Common myeloid progenitor, CD34-positive (primary cell): Measurements from ENCODE around the gene TBC1D2.

Experiments
- CTCF ChIA-PET: fragments of 350-600 bp; sonication (Branson Sonifier 250); formaldehyde crosslinking; loops from one replicate; lab custom pipeline; 2021; ENCODE audit warnings: antibody characterized with exemption; lab: Charles Lee
- POLR2A ChIA-PET: fragments of 350-600 bp; sonication (Branson Sonifier 250); formaldehyde crosslinking; loops from one replicate; lab custom pipeline; 2021; ENCODE audit warnings: antibody characterized with exemption; lab: Charles Lee
- DNase-seq, 3 donors: peaks; one replicate each; pipeline versions ENCODE4 v3.0.0 to v3.0.0-alpha.2; 2013
- H3K27ac ChIP-seq, 2 experiments: 1 replicate in 1 of 2; 2 replicates in 1 of 2; pipeline ENCODE4 v1.7.0; 2013; ENCODE audit warnings: inconsistent platforms in 2 of 2, low read length in 2 of 2, mild to moderate bottlenecking in 2 of 2, low read depth in 1 of 2, moderate library complexity in 1 of 2; ENCODE audit not compliant: severe bottlenecking in 2 of 2, insufficient read depth in 1 of 2, poor library complexity in 1 of 2
- H3K27me3 ChIP-seq, 5 experiments: replicated peaks in 2 of 5; 1 replicate in 3 of 5; 2 replicates in 2 of 5; pipeline versions ENCODE4 v1.6.1 to v1.7.0; 2013; ENCODE audit warnings: low read length in 4 of 5, mild to moderate bottlenecking in 2 of 5, moderate library complexity in 2 of 5, inconsistent platforms in 1 of 5; ENCODE audit not compliant: insufficient read depth in 5 of 5, control insufficient read depth in 4 of 5
- H3K36me3 ChIP-seq, 4 experiments: 1 replicate in 2 of 4; 2 replicates in 2 of 4; pipeline versions ENCODE4 v1.6.1 to v1.7.0; 2013; ENCODE audit warnings: low read length in 3 of 4, control low read depth in 1 of 4, mild to moderate bottlenecking in 1 of 4; ENCODE audit not compliant: control insufficient read depth in 4 of 4, insufficient read depth in 4 of 4
- H3K4me1 ChIP-seq, 4 experiments: 1 replicate in 3 of 4; 2 replicates in 1 of 4; pipeline versions ENCODE4 v1.6.1 to v1.7.1; 2013; ENCODE audit warnings: low read length in 3 of 4, mild to moderate bottlenecking in 3 of 4, control low read depth in 1 of 4, inconsistent platforms in 1 of 4, moderate library complexity in 1 of 4; ENCODE audit not compliant: control insufficient read depth in 4 of 4, insufficient read depth in 4 of 4; ENCODE audit errors: control extremely low read depth in 1 of 4
- H3K4me3 ChIP-seq, 7 experiments: 1 replicate in 4 of 7; 2 replicates in 3 of 7; pipeline versions ENCODE4 v1.5.1 to v1.7.0; 2013; ENCODE audit warnings: mild to moderate bottlenecking in 7 of 7, low read length in 6 of 7, moderate library complexity in 6 of 7, inconsistent platforms in 2 of 7, low read depth in 2 of 7, control low read depth in 1 of 7; ENCODE audit not compliant: insufficient read depth in 4 of 7, control insufficient read depth in 1 of 7; ENCODE audit errors: extremely low read depth in 1 of 7
- H3K9me3 ChIP-seq, 5 experiments: 1 replicate in 4 of 5; 2 replicates in 1 of 5; pipeline versions ENCODE4 v1.6.1 to v1.7.1; 2013; ENCODE audit warnings: low read length in 4 of 5, mild to moderate bottlenecking in 2 of 5, inconsistent platforms in 1 of 5, low read depth in 1 of 5, moderate library complexity in 1 of 5; ENCODE audit not compliant: control insufficient read depth in 4 of 5, insufficient read depth in 2 of 5; ENCODE audit errors: control extremely low read depth in 1 of 5
- WGBS: methylation state at CpG from one replicate; pipeline ENCODE4 v1.1.5; 2013; ENCODE audit not compliant: insufficient coverage; 5-methylcytosine and 5-hydroxymethylcytosine counted together

TBC1D2 gene

GRCh38 chr9:98298476-98298875 is 43.0 kb upstream of the TBC1D2 start:
- ChIA-PET POLR2A (no interaction called here), CTCF (interaction anchor here (1.5 to 1.9 kb wide), 2 partner anchors 13 to 17 kb away, joined by 5 to 7 read pairs; no protein-coding TSS in a partner anchor)
- H3K27ac ChIP-seq: no peak overlapping the region
- no peaks in the 10 kb centered on the region for H3K4me1 ChIP-seq
- DNase-seq: no peak
- H3K9me3 ChIP-seq: no peaks in the 10 kb centered on the region
- H3K36me3 ChIP-seq: no peaks in the 10 kb centered on the region
- H3K4me3 ChIP-seq: no peak overlapping the region
- H3K27me3 ChIP-seq: peaks cover 0 to 3% (median 0%) of the 10 kb centered on the region in 5 experiments

DNA sequence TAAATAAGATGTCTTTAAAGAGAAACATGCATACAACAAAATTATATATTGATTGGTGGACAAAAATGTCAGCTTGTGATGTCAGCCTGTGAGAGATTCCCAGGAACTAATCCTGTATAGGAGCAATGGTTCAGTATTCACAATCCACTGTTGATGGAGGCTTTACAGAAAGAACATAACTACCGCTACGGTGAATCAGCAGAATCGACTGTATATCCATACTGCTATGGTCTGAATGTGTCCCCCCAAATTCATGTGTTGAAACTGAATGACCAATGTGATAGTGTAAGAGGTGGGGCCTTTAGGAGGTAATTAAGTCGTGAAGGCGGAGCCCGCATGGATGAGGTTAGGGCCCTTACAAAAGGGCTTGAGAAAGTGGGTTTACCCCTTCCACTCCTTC is 40.4 kb upstream of the TBC1D2 start:
- 98% methylated on average over 5 of the region's 6 CpGs for WGBS
- CTCF ChIA-PET: interaction anchor here (1.0 to 1.2 kb wide), 2 partner anchors 411 to 479 kb away, joined by 4 read pairs; no protein-coding TSS in a partner anchor
- POLR2A ChIA-PET: no interaction called here

DNA sequence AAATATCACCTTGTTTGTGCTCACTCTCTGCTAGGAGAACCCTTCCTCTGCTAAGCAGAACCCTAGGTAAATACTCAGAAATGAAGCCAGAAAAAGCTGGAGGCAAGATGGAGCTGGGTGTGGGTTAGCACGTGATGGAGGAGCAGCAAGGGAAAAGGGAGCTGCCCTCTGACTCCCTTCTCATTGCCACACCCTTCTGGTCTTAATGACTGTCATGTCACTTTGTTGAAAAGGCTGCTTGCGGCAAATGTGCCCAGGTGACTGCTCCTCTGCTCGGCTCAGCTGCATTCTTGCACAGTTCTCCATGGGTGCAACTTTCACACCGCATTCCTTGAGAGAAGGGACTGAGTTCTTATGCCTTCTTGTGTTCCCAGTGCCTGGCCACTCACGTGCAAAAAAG is 36.4 kb upstream of the TBC1D2 start:
- no peaks in the 10 kb centered on the region for H3K9me3 ChIP-seq
- peaks cover 0 to 6% (median 0%) of the 10 kb centered on the region in 5 experiments for H3K27me3 ChIP-seq
- no peak overlapping the region for H3K27ac ChIP-seq
- ChIA-PET POLR2A (no interaction called here), CTCF (interaction anchor here (1.2 kb wide), 1 partner anchor 12 kb away, joined by 3 read pairs; no protein-coding TSS in a partner anchor)
- 81% methylated on average over 5 of the region's 5 CpGs for WGBS
- no peaks in the 10 kb centered on the region for H3K36me3 ChIP-seq
- H3K4me1 ChIP-seq: no peaks in the 10 kb centered on the region
- no peak for DNase-seq
- no peak overlapping the region for H3K4me3 ChIP-seq

More for the DNA sequence above, 40.4 kb upstream of the TBC1D2 start:
- Histone ChIP-seq H3K4me1 (no peaks in the 10 kb centered on the region), H3K27ac (no peak overlapping the region), H3K36me3 (no peaks in the 10 kb centered on the region), H3K4me3 (no peak overlapping the region), H3K9me3 (no peaks in the 10 kb centered on the region), H3K27me3 (peaks cover 0 to 5% (median 0%) of the 10 kb centered on the region in 5 experiments)
- DNase-seq: no peak

GRCh38 chr9:98290411-98290810 is 35.0 kb upstream of the TBC1D2 start:
- Histone ChIP-seq H3K4me3 (no peak overlapping the region), H3K36me3 (no peaks in the 10 kb centered on the region), H3K4me1 (no peaks in the 10 kb centered on the region), H3K27me3 (peaks cover 0 to 6% (median 0%) of the 10 kb centered on the region in 5 experiments), H3K9me3 (no peaks in the 10 kb centered on the region), H3K27ac (no peak overlapping the region)
- POLR2A ChIA-PET: no interaction called here
- DNase-seq: no peak
- CTCF ChIA-PET: no interaction called here
- whole genome bisulfite sequencing: 97% methylated on average over 13 of the region's 18 CpGs

DNA sequence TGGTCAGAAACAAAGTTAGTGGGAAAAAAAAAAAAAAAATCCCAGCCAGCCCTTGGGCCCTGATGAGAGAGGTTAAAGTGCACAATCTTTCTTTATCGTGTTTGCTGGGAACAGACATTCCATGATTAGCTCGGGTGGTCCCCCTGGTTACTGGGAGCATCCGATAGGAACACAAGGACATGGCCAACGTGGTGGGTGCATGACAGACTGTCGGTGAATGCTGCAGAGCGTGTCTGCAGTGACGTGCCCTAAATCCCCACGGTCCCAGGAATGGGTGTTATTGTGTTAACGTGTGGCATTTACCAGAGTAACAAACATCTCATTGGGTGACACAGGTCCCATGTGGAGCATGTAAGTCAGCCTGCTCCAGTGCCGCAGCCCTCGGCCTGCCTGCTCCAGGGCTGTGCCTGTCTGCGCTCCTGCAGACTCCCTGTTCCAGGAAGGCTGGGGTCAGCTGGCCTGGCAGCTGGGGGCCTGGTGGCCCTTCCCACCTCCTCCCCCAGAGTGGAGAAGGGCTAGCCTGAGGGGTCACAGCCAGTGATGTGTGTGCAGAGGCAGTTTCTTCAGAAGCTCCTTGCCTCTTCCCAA is 34.3 kb upstream of the TBC1D2 start:
- Histone ChIP-seq H3K27ac (no peak overlapping the region), H3K4me3 (no peak overlapping the region), H3K4me1 (no peaks in the 10 kb centered on the region), H3K27me3 (peaks cover 0 to 3% (median 0%) of the 10 kb centered on the region in 5 experiments), H3K36me3 (no peaks in the 10 kb centered on the region), H3K9me3 (no peaks in the 10 kb centered on the region)
- DNase-seq: no peak
- WGBS: 100% methylated on average over 9 of the region's 12 CpGs
- POLR2A ChIA-PET: no interaction called here
- CTCF ChIA-PET: no interaction called here

- Histone ChIP-seq H3K4me1 (no peaks in the 10 kb centered on the region), H3K36me3 (no peaks in the 10 kb centered on the region), H3K9me3 (no peaks in the 10 kb centered on the region), H3K27ac (no peak overlapping the region), H3K27me3 (peaks cover 0 to 3% (median 0%) of the 10 kb centered on the region in 5 experiments), H3K4me3 (no peak overlapping the region)
- 87% methylated on average over 3 of the region's 5 CpGs for WGBS
- CTCF ChIA-PET: interaction anchor here (1.0 kb wide), 1 partner anchor 24 kb away, joined by 3 read pairs; no protein-coding TSS in a partner anchor
- DNase-seq: no peak
- POLR2A ChIA-PET: no interaction called here
Observed at GRCh38 chr9:98288881-98289280, 33.4 kb upstream of the TBC1D2 start.

DNA sequence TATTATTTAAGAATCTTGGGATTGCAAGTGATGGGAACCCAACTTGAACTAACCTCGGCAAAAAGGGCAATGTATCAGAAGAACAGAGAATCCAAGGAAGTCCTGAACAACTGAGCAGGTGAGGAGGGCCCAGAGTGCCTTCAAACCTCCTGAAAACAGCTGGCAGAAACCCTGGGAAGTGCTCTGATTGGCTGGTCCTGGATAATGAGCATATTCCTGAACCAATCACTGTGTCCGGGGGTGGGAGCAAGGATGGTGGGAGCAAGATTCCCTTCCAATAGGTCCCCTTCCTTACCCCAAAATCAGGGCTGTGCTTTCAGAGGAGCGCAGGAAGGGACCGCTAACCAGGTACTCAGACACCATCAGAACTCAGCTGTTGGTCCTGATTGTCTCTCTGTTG is 31.9 kb upstream of the TBC1D2 start:
- Histone ChIP-seq H3K27me3 (peaks cover 0 to 3% (median 0%) of the 10 kb centered on the region in 5 experiments), H3K4me3 (no peak overlapping the region), H3K36me3 (no peaks in the 10 kb centered on the region), H3K4me1 (no peaks in the 10 kb centered on the region), H3K9me3 (no peaks in the 10 kb centered on the region), H3K27ac (no peak overlapping the region)
- CTCF ChIA-PET: no interaction called here
- 95% methylated on average over 4 of the region's 4 CpGs for WGBS
- DNase-seq: no peak
- POLR2A ChIA-PET: no interaction called here
